Stomach (tissue), 9 donors: ENCODE measurements around the gene POLH. TPM values are rescaled to one million over a fixed set of nuclear protein-coding genes. Genes with fewer than 3 reads are reported as not detected.
"Not testable (repeated sequence)": the region's sequence is repeated elsewhere in the genome, so short reads cannot be mapped to it uniquely, and the experiment has no call there.

Experiments
- DNase-seq, 2 donors: peaks; one replicate each; pipeline versions ENCODE4 v3.0.0 to v3.0.0-alpha.2; 2013 to 2019
- H3K27ac ChIP-seq, 5 donors: fragments of 200-600 bp in 4 of 5; sonication (generic) in 4 of 5; one replicate each; pipeline ENCODE4 v1.5.1; 2013 to 2019; ENCODE audit warnings: mild to moderate bottlenecking in 1 of 5, moderate library complexity in 1 of 5
- H3K27me3 ChIP-seq, 3 donors: fragments of 200-600 bp; sonication (generic); one replicate each; pipeline ENCODE4 v1.5.1; 2017 to 2019; ENCODE audit warnings: mixed run types in 1 of 3
- H3K36me3 ChIP-seq, 4 donors: fragments of 200-600 bp; sonication (generic); 1 replicate in 3 of 4; 2 replicates in 1 of 4; pipeline ENCODE4 v1.5.1; 2016 to 2019
- H3K4me1 ChIP-seq, 4 donors: fragments of 200-600 bp; sonication (generic); one replicate each; pipeline ENCODE4 v1.5.1; 2016 to 2019
- H3K4me3 ChIP-seq, 4 donors: fragments of 200-600 bp; sonication (generic) in 3 of 4; one replicate each; pipeline ENCODE4 v1.5.1; 2016 to 2019; ENCODE audit warnings: mild to moderate bottlenecking in 1 of 4
- H3K9me3 ChIP-seq, 4 donors: fragments of 200-600 bp; sonication (generic); one replicate each; pipeline ENCODE4 v1.5.1; 2016 to 2019
- EP300 ChIP-seq: sonication (generic); formaldehyde crosslinking; IDR thresholded peaks from one replicate; pipeline ENCODE4 v1.6.1; 2017; ENCODE audit warnings: antibody characterized with exemption
- POLR2A ChIP-seq, 4 donors: fragments of 450-650 bp; IDR thresholded peaks; one replicate each; pipeline ENCODE4 v1.6.1; 2016; ENCODE audit warnings: antibody characterized with exemption in 4 of 4, control low read depth in 2 of 4, mild to moderate bottlenecking in 1 of 4, moderate library complexity in 1 of 4
- POLR2AphosphoS5 ChIP-seq, 3 donors: sonication (generic); formaldehyde crosslinking; IDR thresholded peaks; one replicate each; pipeline ENCODE4 v1.6.1; 2016; ENCODE audit warnings: antibody characterized with exemption in 3 of 3
- WGBS, 5 donors: extraction: QIAGEN DNeasy Blood & Tissue Kit in 3 of 5; methylation state at CpG; one replicate each; pipeline versions ENCODE4 v1.1.5 to v1.1.7; 2013 to 2018; 5-methylcytosine and 5-hydroxymethylcytosine counted together
- intact Hi-C: fragments of 100-400 bp; cut with DNase I; formaldehyde crosslinking; loops from one replicate; pipeline ENCODE4 v1.15.1; 2023; ENCODE audit warnings: low total_unique reads
- polyA plus RNA-seq, 3 donors: library from polyadenylated mRNA; stranded (reverse); fragments of 200-250 nt; gene quantifications; one replicate each; pipeline ENCODE4 v1.2.3, GENCODE V29; 2013
- small RNA-seq, 4 donors: library from RNA; depleted of rRNA; stranded (forward); fragments of <200 nt; gene quantifications; one replicate each; pipeline ENCODE3, GENCODE V24; 2016
- total RNA-seq, 5 donors: library from RNA; depleted of rRNA; stranded (reverse); fragments of >200 nt; gene quantifications; one replicate each; pipeline versions ENCODE4 v1.1.0 to v1.2.3, GENCODE V29; 2014 to 2016
- TF ChIP-seq, protein P1 (sequence below), 7 experiments: fragments of 450-650 bp in 4 of 7; fragments of 200-600 bp in 3 of 7; sonication (generic) in 3 of 7; IDR thresholded peaks; one replicate each; pipeline ENCODE4 v1.5.1; 2016 to 2019; ENCODE audit warnings: antibody characterized with exemption in 7 of 7, control low read depth in 2 of 7, mild to moderate bottlenecking in 1 of 7
- donor health status: healthy with polysubstance abuse.
- donor health status: Bipolar disorder and iron deficiency.
- donor health status: healthy.

Gene POLH
- total and polyA plus RNA-seq, 8 donors: 1.8 to 47.8 (median 6.8) TPM

GRCh38 chr6:43657221-43657802 lies 81.3 kb downstream of the POLH start:
- no peak for DNase-seq
- H3K4me1 ChIP-seq: no peaks in the 10 kb centered on the region
- H3K4me3 ChIP-seq: no peak overlapping the region
- no peak overlapping the region for H3K27ac ChIP-seq
- intact Hi-C loops: no loop called here
- no peaks in the 10 kb centered on the region for H3K9me3 ChIP-seq
- no peaks in the 10 kb centered on the region for H3K27me3 ChIP-seq
- WGBS, 5 donors: 70 to 88% (median 78%) methylated on average over 3 of the region's 3 CpGs
- no peaks in the 10 kb centered on the region for H3K36me3 ChIP-seq
- TF ChIP-seq POLR2AphosphoS5 (IDR thresholded peaks at IDR 0.05): no peak
- TF ChIP-seq, protein P1, sequence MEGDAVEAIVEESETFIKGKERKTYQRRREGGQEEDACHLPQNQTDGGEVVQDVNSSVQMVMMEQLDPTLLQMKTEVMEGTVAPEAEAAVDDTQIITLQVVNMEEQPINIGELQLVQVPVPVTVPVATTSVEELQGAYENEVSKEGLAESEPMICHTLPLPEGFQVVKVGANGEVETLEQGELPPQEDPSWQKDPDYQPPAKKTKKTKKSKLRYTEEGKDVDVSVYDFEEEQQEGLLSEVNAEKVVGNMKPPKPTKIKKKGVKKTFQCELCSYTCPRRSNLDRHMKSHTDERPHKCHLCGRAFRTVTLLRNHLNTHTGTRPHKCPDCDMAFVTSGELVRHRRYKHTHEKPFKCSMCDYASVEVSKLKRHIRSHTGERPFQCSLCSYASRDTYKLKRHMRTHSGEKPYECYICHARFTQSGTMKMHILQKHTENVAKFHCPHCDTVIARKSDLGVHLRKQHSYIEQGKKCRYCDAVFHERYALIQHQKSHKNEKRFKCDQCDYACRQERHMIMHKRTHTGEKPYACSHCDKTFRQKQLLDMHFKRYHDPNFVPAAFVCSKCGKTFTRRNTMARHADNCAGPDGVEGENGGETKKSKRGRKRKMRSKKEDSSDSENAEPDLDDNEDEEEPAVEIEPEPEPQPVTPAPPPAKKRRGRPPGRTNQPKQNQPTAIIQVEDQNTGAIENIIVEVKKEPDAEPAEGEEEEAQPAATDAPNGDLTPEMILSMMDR (IDR thresholded peaks at IDR 0.05): no peak
- no peak for TF ChIP-seq POLR2A (IDR thresholded peaks at IDR 0.05)
- no peak for TF ChIP-seq EP300

- H3K27me3 ChIP-seq: no peaks in the 10 kb centered on the region
- intact Hi-C loops: no loop called here
- H3K9me3 ChIP-seq: no peaks in the 10 kb centered on the region
- no peak for DNase-seq
- no peak for TF ChIP-seq POLR2AphosphoS5 (IDR thresholded peaks at IDR 0.05)
- no peak for TF ChIP-seq POLR2A (IDR thresholded peaks at IDR 0.05)
- no peak overlapping the region for H3K4me3 ChIP-seq
- H3K36me3 ChIP-seq: no peaks in the 10 kb centered on the region
- H3K4me1 ChIP-seq: no peaks in the 10 kb centered on the region
- 90 to 94% (median 91%) methylated on average over 7 to 9 of the region's 9 CpGs for WGBS, 5 donors
- H3K27ac ChIP-seq: no peak overlapping the region
Observed at GRCh38 chr6:43658161-43658560, 82.2 kb downstream of the POLH start.

- H3K4me1 ChIP-seq: peaks cover 9 to 11% (median 11%) of the 10 kb centered on the region in 4 donors
- H3K27ac ChIP-seq, H3K4me3 ChIP-seq, H3K9me3 ChIP-seq, H3K36me3 ChIP-seq, H3K27me3 ChIP-seq, DNase-seq: not testable (repeated sequence)
- WGBS, 5 donors: 87 to 94% (median 92%) methylated on average over 5 of the region's 5 CpGs
- intact Hi-C loops: loop anchor here (10.0 kb wide), 1 partner anchor 102 kb away; no protein-coding TSS in a partner anchor
Observed at GRCh38 chr6:43662948-43663347, 87.0 kb downstream of the POLH start.

Small RNA genes within 50 kb of the gene (small RNA-seq; reads per million reads assigned to genes)
- 0 reads per million in 4 donors for gene RF00426

Other genes with a start within 250 kb of the POLH start
- 10 to 100 TPM in 3 of 5 donors, 1 to 10 TPM in 2; 5.8 to 13.3 (median 12.3) TPM for gene ZNF318, start 206.5 kb upstream of the POLH start, total RNA-seq
- gene ZNF318, start 206.5 kb upstream of the POLH start, polyA plus RNA-seq: 1 to 10 TPM; 2.6 to 4.8 (median 2.6) TPM
- gene ABCC10, start 148.6 kb upstream of the POLH start, total RNA-seq: 10 to 100 TPM; 18.7 to 67.4 (median 60.3) TPM
- 10 to 100 TPM in 2 of 3 donors, 1 to 10 TPM in 1; 7.9 to 30.6 (median 15.1) TPM for gene ABCC10, start 148.6 kb upstream of the POLH start, polyA plus RNA-seq
- gene DLK2, start 120.6 kb upstream of the POLH start, total RNA-seq: under 1 TPM in 1 of 5 donors, not detected in 4; 0.37 TPM
- 10 to 100 TPM in 1 of 3 donors, not detected in 2; 17.0 TPM for gene DLK2, start 120.6 kb upstream of the POLH start, polyA plus RNA-seq
- gene TJAP1, start 98.6 kb upstream of the POLH start, total RNA-seq: 100 to 1,000 TPM in 1 of 5 donors, 10 to 100 TPM in 2, 1 to 10 TPM in 2; 8.4 to 182 (median 15.2) TPM
- gene TJAP1, start 98.6 kb upstream of the POLH start, polyA plus RNA-seq: 10 to 100 TPM; 10.8 to 17.5 (median 13.1) TPM
- 1 to 10 TPM in 1 of 5 donors, under 1 TPM in 1, not detected in 3; 0.55 to 1.0 TPM for gene LRRC73, start 65.8 kb upstream of the POLH start, total RNA-seq
- under 1 TPM; 0.30 to 0.31 (median 0.31) TPM for gene LRRC73, start 65.8 kb upstream of the POLH start, polyA plus RNA-seq
- 100 to 1,000 TPM in 1 of 5 donors, 10 to 100 TPM in 4; 18.7 to 107 (median 62.0) TPM for gene YIPF3, start 59.3 kb upstream of the POLH start, total RNA-seq
- gene YIPF3, start 59.3 kb upstream of the POLH start, polyA plus RNA-seq: 10 to 100 TPM; 49.3 to 77.4 (median 53.2) TPM
- gene POLR1C, start 59.1 kb upstream of the POLH start, total RNA-seq: 10 to 100 TPM; 16.9 to 31.6 (median 26.8) TPM
- 10 to 100 TPM; 14.7 to 36.2 (median 23.3) TPM for gene POLR1C, start 59.1 kb upstream of the POLH start, polyA plus RNA-seq
- 10 to 100 TPM in 4 of 5 donors, 1 to 10 TPM in 1; 4.6 to 46.1 (median 27.7) TPM for gene XPO5, start 147 bp upstream of the POLH start, total RNA-seq
- 10 to 100 TPM in 1 of 3 donors, 1 to 10 TPM in 2; 5.5 to 10.7 (median 5.7) TPM for gene XPO5, start 147 bp upstream of the POLH start, polyA plus RNA-seq
- gene GTPBP2, start 53.1 kb downstream of the POLH start, total RNA-seq: 10 to 100 TPM; 32.6 to 83.8 (median 66.3) TPM
- gene GTPBP2, start 53.1 kb downstream of the POLH start, polyA plus RNA-seq: 10 to 100 TPM; 26.3 to 48.4 (median 42.3) TPM
- gene MAD2L1BP, start 59.7 kb downstream of the POLH start, total RNA-seq: 100 to 1,000 TPM in 1 of 5 donors, 10 to 100 TPM in 3, 1 to 10 TPM in 1; 7.8 to 282 (median 21.8) TPM
- 10 to 100 TPM; 21.1 to 33.9 (median 23.3) TPM for gene MAD2L1BP, start 59.7 kb downstream of the POLH start, polyA plus RNA-seq
- gene RSPH9, start 68.9 kb downstream of the POLH start, total RNA-seq: under 1 TPM in 1 of 5 donors, not detected in 4; 0.18 TPM
- gene RSPH9, start 68.9 kb downstream of the POLH start, polyA plus RNA-seq: under 1 TPM; 0.28 to 0.92 (median 0.56) TPM
- 10 to 100 TPM in 2 of 5 donors, 1 to 10 TPM in 3; 1.7 to 40.2 (median 5.3) TPM for gene MRPS18A, start 111.6 kb downstream of the POLH start, total RNA-seq
- gene MRPS18A, start 111.6 kb downstream of the POLH start, polyA plus RNA-seq: 100 to 1,000 TPM in 1 of 3 donors, 10 to 100 TPM in 2; 61.2 to 111 (median 66.4) TPM
- gene VEGFA, start 194.0 kb downstream of the POLH start, total RNA-seq: 100 to 1,000 TPM; 193 to 438 (median 352) TPM
- 10 to 100 TPM; 28.6 to 87.7 (median 31.5) TPM for gene VEGFA, start 194.0 kb downstream of the POLH start, polyA plus RNA-seq